ENCODE results near the gene ELAVL2.

GRCh38 chr9:23663125-23663524 is 162.9 kb downstream of the ELAVL2 start:
- TF ChIP-seq POLR2A (IDR thresholded peaks at IDR 0.05; ENCODE audit: low read depth, low read length), result no peak
- no peak for TF ChIP-seq POLR2AphosphoS5 (IDR thresholded peaks at IDR 0.05; ENCODE audit: low read depth, low read length)
